HEK293T (cell line): Measurements from ENCODE around the gene AXIN1.

Source experiments
- ARNT ChIP-seq: fragments of 450-650 bp; IDR thresholded peaks from 2 replicates; pipeline ENCODE4 v1.6.1; 2017; ENCODE audit warnings: mild to moderate bottlenecking
- BHLHE40 ChIP-seq: fragments of 450-650 bp; IDR thresholded peaks from 2 replicates; pipeline ENCODE4 v1.6.1; 2016; ENCODE audit warnings: mild to moderate bottlenecking, moderate library complexity, borderline replicate concordance
- ELF4 ChIP-seq: fragments of 450-650 bp; IDR thresholded peaks from 2 replicates; pipeline ENCODE4 v1.6.1; 2017; ENCODE audit warnings: antibody characterized with exemption
- FOXK2 ChIP-seq: fragments of 450-650 bp; IDR thresholded peaks from 2 replicates; pipeline ENCODE4 v1.6.1; 2016; ENCODE audit warnings: mild to moderate bottlenecking
- L3MBTL2 ChIP-seq: fragments of 450-650 bp; conservative IDR thresholded peaks from 2 replicates; pipeline ENCODE4 v1.6.1; 2016; ENCODE audit warnings: mild to moderate bottlenecking
- SP1 ChIP-seq: fragments of 450-650 bp; IDR thresholded peaks from 2 replicates; pipeline ENCODE4 v1.6.1; 2017
- SUZ12 ChIP-seq: fragments of 450-650 bp; IDR thresholded peaks from 2 replicates; pipeline ENCODE4 v1.6.1; 2016; ENCODE audit warnings: mild to moderate bottlenecking
- TF ChIP-seq, protein P1 (sequence below): fragments of 450-650 bp; IDR thresholded peaks from 2 replicates; pipeline ENCODE4 v1.6.1; 2016

DNA sequence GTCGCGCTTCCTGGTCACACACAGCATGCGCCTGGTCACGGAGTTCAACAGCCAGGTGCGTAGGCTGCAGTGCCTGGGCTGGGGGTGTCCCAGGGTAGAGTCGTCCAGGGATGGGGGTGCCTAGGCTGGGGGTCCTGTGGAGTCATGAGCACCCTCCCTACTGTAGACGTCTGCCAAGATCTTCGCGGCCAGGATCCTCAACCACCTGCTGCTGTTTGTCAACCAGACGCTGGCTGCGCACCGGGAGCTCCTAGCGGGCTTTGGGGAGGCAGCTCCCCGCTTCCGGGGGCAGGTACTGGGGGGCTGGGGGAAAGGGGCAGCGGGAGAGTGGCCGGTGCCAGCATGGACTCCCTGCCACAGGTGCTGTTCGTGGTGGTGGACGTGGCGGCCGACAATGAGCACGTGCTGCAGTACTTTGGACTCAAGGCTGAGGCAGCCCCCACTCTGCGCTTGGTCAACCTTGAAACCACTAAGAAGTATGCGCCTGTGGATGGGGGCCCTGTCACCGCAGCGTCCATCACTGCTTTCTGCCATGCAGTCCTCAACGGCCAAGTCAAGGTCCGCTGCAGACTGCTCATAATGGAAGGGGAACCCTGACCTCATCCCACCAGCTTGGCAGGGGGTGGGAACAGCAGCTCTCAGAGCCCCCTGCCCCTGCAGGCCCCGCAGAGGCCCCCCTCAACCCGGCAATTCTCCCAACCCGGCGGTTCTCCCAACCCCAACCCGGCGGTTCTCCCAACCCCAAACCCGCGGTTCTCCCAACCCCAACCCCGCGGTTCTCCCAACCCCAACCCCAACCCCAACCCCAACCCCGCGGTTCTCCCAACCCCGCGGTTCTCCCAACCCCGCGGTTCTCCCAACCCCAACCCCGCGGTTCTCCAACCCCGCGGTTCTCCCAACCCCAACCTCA is 67.1 kb downstream of the AXIN1 start:
- TF ChIP-seq ARNT (no peak), ELF4 (no peak), L3MBTL2 (no peak), SP1 (no peak), SUZ12 (no peak), FOXK2 (no peak), BHLHE40 (no peak)
- TF ChIP-seq, protein P1, sequence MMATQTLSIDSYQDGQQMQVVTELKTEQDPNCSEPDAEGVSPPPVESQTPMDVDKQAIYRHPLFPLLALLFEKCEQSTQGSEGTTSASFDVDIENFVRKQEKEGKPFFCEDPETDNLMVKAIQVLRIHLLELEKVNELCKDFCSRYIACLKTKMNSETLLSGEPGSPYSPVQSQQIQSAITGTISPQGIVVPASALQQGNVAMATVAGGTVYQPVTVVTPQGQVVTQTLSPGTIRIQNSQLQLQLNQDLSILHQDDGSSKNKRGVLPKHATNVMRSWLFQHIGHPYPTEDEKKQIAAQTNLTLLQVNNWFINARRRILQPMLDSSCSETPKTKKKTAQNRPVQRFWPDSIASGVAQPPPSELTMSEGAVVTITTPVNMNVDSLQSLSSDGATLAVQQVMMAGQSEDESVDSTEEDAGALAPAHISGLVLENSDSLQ, result no peak
